Activated naive CD4-positive, alpha-beta T cell treated with anti-CD3 and anti-CD28 coated beads for 36 hours (primary cell): ENCODE data around the gene VPS39. TPM values are rescaled to one million over a fixed set of nuclear protein-coding genes. Genes with fewer than 3 reads are reported as not detected.
A peak's percentile ranks its signal among the peaks of the same experiment; 100 is the strongest.
"Not testable (repeated sequence)": the region's sequence is repeated elsewhere in the genome, so short reads cannot be mapped to it uniquely, and the experiment has no call there.

Experiments used
- CTCF ChIA-PET: fragments of 350-600 bp; sonication (Branson Sonifier 250); formaldehyde crosslinking; loops from one replicate; lab custom pipeline; 2021; ENCODE audit warnings: antibody characterized with exemption; lab: Charles Lee
- DNase-seq: peaks from one replicate; pipeline ENCODE4 v3.0.0-alpha.2; 2020
- H3K27ac Mint-ChIP-seq: one replicate; pipeline ENCODE4 v1.8.0; 2021; ENCODE audit warnings: mild to moderate bottlenecking, mixed read lengths
- H3K27me3 Mint-ChIP-seq: one replicate; pipeline ENCODE4 v1.8.0; 2021; ENCODE audit warnings: low read depth, mixed read lengths
- H3K36me3 Mint-ChIP-seq: one replicate; pipeline ENCODE4 v1.8.0; 2021; ENCODE audit warnings: low read depth, mixed read lengths
- H3K4me1 Mint-ChIP-seq: one replicate; pipeline ENCODE4 v1.8.0; 2021; ENCODE audit warnings: low read depth, mixed read lengths
- H3K4me3 Mint-ChIP-seq: one replicate; pipeline ENCODE4 v1.8.0; 2021; ENCODE audit warnings: mild to moderate bottlenecking, moderate library complexity, mixed read lengths
- H3K9me3 Mint-ChIP-seq: one replicate; pipeline ENCODE4 v1.8.0; 2021; ENCODE audit warnings: mixed read lengths
- intact Hi-C: fragments of 100-400 bp; cut with micrococcal nuclease; formaldehyde crosslinking; loops from one replicate; pipeline ENCODE4 v1.15.1; 2023
- total RNA-seq, 2 experiments: library from RNA; stranded (reverse); gene quantifications; one replicate each; pipeline ENCODE4 v1.2.3, GENCODE V29; 2021

VPS39 gene, protein sequence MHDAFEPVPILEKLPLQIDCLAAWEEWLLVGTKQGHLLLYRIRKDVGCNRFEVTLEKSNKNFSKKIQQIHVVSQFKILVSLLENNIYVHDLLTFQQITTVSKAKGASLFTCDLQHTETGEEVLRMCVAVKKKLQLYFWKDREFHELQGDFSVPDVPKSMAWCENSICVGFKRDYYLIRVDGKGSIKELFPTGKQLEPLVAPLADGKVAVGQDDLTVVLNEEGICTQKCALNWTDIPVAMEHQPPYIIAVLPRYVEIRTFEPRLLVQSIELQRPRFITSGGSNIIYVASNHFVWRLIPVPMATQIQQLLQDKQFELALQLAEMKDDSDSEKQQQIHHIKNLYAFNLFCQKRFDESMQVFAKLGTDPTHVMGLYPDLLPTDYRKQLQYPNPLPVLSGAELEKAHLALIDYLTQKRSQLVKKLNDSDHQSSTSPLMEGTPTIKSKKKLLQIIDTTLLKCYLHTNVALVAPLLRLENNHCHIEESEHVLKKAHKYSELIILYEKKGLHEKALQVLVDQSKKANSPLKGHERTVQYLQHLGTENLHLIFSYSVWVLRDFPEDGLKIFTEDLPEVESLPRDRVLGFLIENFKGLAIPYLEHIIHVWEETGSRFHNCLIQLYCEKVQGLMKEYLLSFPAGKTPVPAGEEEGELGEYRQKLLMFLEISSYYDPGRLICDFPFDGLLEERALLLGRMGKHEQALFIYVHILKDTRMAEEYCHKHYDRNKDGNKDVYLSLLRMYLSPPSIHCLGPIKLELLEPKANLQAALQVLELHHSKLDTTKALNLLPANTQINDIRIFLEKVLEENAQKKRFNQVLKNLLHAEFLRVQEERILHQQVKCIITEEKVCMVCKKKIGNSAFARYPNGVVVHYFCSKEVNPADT
- total RNA-seq, result 10 to 100 TPM; 58.9 to 60.7 TPM

DNA sequence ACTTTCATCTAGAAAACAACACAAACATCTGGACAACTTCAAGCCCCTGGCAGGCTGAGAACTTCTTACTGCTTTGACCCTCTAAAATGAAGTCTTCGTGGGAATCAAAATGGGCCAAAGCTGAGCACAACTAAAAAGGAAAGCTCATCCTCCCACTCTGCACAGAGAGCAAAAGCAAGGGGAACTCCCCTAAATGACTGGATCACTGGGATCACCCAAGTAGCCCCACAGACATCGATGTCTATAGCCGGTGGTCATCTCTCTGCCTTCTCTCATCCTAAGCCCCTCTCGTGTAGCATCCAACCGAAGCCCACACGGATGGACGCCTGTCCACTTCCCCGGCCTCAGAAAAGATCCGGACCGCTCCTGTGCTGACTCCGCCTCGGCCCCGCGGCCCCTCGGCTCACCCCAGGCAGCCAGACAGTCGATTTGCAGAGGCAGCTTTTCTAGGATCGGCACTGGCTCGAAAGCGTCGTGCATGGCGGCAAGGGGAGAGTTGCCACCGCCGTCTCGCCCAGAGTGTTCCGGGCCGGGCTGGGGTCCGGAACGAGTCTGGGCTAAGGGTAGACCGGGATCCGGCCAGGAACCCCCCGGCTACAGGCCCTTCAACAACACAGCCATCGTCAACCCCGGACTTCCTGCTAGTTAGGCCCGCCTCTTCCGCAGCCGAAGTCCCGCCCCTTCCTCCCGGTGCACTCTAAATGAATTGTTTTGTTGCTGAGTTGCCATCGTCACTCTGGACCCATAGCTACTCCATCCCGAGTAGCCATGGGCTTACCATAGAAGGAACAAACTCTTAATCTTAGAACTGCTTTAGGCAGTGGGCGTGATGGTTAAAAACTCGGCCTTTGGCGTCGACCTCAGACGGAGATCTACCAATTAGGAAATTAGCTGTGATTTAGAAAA is at the start of gene VPS39:
TSS of gene VPS39 (minus strand) at position 631 of the 906 bp plus-strand sequence. CDS start at position 480, 151 bp downstream.
- CTCF ChIA-PET, result interaction anchor here (0.6 to 0.9 kb wide), 2 partner anchors 14 to 271 kb away, joined by 3 read pairs; no protein-coding TSS in a partner anchor
- intact Hi-C loops, result loop anchor here (1.0 kb wide), 2 partner anchors 15 to 65 kb away; partner anchors contain the start of genes GANC and TMEM87A
- peak; percentile 92 for DNase-seq
- H3K9me3 Mint-ChIP-seq, result no peaks in the 10 kb centered on the region
- peaks cover 5% of the 10 kb centered on the region for H3K36me3 Mint-ChIP-seq
- peak within 1 kb of the TSS; percentile 92 for H3K27ac Mint-ChIP-seq
- H3K27me3 Mint-ChIP-seq, result no peaks in the 10 kb centered on the region
- peaks cover 33% of the 10 kb centered on the region for H3K4me1 Mint-ChIP-seq
- peak within 1 kb of the TSS; percentile 88 for H3K4me3 Mint-ChIP-seq

GRCh38 chr15:42253300-42253699 is 45.2 kb upstream of the VPS39 start:
- H3K4me3 Mint-ChIP-seq, result no peak overlapping the region
- H3K36me3 Mint-ChIP-seq, result peaks cover 45% of the 10 kb centered on the region
- DNase-seq, result no peak
- CTCF ChIA-PET, result interaction anchor here (0.6 to 1.2 kb wide), 2 partner anchors 8 to 457 kb away, joined by 3 read pairs; no protein-coding TSS in a partner anchor
- H3K4me1 Mint-ChIP-seq, result no peaks in the 10 kb centered on the region
- intact Hi-C loops, result no loop called here
- peaks cover 1% of the 10 kb centered on the region for H3K9me3 Mint-ChIP-seq
- H3K27me3 Mint-ChIP-seq, result no peaks in the 10 kb centered on the region
- H3K27ac Mint-ChIP-seq, result no peak overlapping the region

DNA sequence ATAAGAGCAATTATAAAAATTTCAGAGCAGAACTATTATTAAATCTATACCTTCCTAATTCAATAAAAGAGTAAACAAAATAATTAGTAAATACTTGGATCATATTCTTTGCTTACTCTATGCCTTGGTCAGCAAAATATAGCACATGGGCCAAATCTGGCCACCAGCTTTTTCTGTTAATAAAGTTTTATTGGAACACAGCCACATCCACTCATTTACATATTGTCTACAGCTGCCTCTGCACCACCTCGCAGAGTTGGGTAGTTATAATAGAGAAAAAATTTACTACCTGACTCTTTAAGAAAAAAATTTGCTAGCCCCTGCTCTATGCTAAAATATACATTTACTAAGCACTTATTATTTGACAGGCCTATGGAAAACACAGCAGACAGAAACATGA is 32.7 kb upstream of the VPS39 start:
- Mint-ChIP-seq H3K4me3 (no peak overlapping the region), H3K9me3 (no peaks in the 10 kb centered on the region), H3K27me3 (no peaks in the 10 kb centered on the region), H3K4me1 (peaks cover 11% of the 10 kb centered on the region), H3K27ac (no peak overlapping the region), H3K36me3 (peaks cover 25% of the 10 kb centered on the region)
- intact Hi-C loops, result no loop called here
- no peak for DNase-seq
- CTCF ChIA-PET, result no interaction called here

DNA sequence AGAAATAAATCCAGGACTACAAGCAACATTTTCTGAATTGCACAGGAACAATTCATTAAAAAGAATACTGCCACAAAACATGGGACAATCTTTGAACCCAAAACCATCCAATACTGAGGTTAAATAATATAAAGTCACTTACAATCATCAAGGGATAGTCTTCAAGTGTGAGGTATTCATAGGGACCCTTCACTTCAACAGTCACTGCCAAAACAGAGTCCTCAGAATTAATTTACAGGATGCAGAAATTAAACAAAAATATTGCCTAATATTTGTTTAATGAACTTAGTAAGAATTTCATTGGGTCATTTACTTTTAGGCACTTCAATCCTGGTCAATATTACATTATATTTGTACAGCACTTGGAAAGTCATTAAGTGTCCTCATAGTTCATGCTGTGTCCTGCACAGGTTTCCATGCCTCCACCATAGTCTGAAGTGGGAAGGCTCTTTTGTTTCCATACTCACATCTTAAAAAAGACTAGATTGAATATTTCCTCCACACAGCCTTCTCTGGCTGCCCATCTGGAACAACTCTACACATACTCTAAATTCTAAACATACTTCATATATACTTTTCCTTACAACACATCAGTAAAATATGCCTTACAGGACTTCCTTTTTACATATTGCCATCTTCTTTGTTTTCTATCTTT is 31.6 kb upstream of the VPS39 start:
- intact Hi-C loops, result no loop called here
- Mint-ChIP-seq H3K27ac (no peak overlapping the region), H3K27me3 (no peaks in the 10 kb centered on the region), H3K4me1 (peaks cover 9% of the 10 kb centered on the region), H3K9me3 (no peaks in the 10 kb centered on the region), H3K4me3 (no peak overlapping the region), H3K36me3 (peaks cover 28% of the 10 kb centered on the region)
- CTCF ChIA-PET, result no interaction called here
- DNase-seq, result no peak

DNA sequence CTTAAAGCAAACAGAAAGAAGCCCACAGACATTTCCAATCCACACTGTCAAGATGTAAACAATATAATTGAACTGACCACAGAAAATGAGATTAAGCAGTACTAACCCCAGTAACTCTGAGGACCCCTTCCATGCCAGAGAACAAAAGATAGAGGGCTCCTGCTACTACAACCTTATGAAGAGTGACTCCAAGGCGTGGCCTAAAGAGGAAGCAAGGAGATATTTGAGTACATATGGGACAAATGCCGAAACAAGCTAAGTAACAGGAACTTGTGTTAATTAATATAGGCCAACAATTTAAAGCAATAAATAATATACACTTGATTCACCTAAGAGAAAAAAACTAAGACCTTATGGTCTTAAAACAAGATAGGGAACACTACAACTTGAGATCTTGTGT is 25.0 kb upstream of the VPS39 start:
- intact Hi-C loops, result no loop called here
- CTCF ChIA-PET, result no interaction called here
- Mint-ChIP-seq H3K27me3 (no peaks in the 10 kb centered on the region), H3K4me3 (no peak overlapping the region), H3K27ac (no peak overlapping the region), H3K4me1 (peaks cover 2% of the 10 kb centered on the region), H3K9me3 (no peaks in the 10 kb centered on the region), H3K36me3 (peaks cover 19% of the 10 kb centered on the region)
- no peak for DNase-seq

DNA sequence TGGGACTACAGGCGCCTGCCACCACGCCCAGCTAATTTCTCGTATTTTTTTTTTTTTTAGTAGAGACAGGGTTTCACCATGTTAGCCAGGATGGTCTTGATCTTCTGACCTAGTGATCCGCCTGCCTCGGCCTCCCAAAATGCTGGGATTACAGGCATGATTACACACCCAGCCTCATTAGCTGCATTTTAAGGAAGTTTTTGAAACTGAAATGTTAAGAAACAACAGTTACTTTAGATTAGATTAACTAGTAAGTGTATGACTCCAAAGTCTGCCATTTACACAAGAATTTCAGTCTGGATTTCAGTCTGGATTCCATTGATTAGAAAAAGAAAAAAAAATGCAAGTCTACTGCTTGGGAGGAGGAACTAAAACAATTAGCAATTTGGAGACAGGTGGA is 24.5 kb upstream of the VPS39 start:
- CTCF ChIA-PET, result no interaction called here
- Mint-ChIP-seq H3K27ac (no peak overlapping the region), H3K9me3 (no peaks in the 10 kb centered on the region), H3K36me3 (peaks cover 18% of the 10 kb centered on the region), H3K4me1 (peaks cover 2% of the 10 kb centered on the region), H3K4me3 (no peak overlapping the region), H3K27me3 (no peaks in the 10 kb centered on the region)
- intact Hi-C loops, result no loop called here
- DNase-seq, result no peak

GRCh38 chr15:42231088-42231487 is 23.0 kb upstream of the VPS39 start:
- no peak for DNase-seq
- H3K27me3 Mint-ChIP-seq, result no peaks in the 10 kb centered on the region
- H3K4me1 Mint-ChIP-seq, result no peaks in the 10 kb centered on the region
- H3K36me3 Mint-ChIP-seq, result peaks cover 19% of the 10 kb centered on the region
- no peak overlapping the region for H3K27ac Mint-ChIP-seq
- intact Hi-C loops, result no loop called here
- H3K4me3 Mint-ChIP-seq, result no peak overlapping the region
- CTCF ChIA-PET, result no interaction called here
- H3K9me3 Mint-ChIP-seq, result no peaks in the 10 kb centered on the region

GRCh38 chr15:42228981-42229380 is 20.9 kb upstream of the VPS39 start:
- H3K4me3 Mint-ChIP-seq, H3K4me1 Mint-ChIP-seq, H3K27ac Mint-ChIP-seq, H3K9me3 Mint-ChIP-seq, DNase-seq, intact Hi-C loops, H3K27me3 Mint-ChIP-seq: not testable (repeated sequence)
- H3K36me3 Mint-ChIP-seq, result peaks cover 16% of the 10 kb centered on the region
- CTCF ChIA-PET, result interaction anchor here (0.6 to 0.7 kb wide), 3 partner anchors 10 to 36 kb away, joined by 3 to 7 read pairs (median 5); no protein-coding TSS in a partner anchor

GRCh38 chr15:42228036-42228435 is 19.9 kb upstream of the VPS39 start:
- peaks cover 15% of the 10 kb centered on the region for H3K36me3 Mint-ChIP-seq

GRCh38 chr15:42226648-42227047 is 18.5 kb upstream of the VPS39 start:
- DNase-seq, result no peak
- Mint-ChIP-seq H3K27me3 (no peaks in the 10 kb centered on the region), H3K4me3 (no peak overlapping the region), H3K4me1 (no peaks in the 10 kb centered on the region), H3K36me3 (peaks cover 11% of the 10 kb centered on the region), H3K27ac (no peak overlapping the region), H3K9me3 (no peaks in the 10 kb centered on the region)
- CTCF ChIA-PET, result interaction anchor here (0.7 kb wide), 1 partner anchor 297 kb away, joined by 3 read pairs; no protein-coding TSS in a partner anchor
- intact Hi-C loops, result no loop called here

More at GRCh38 chr15:42228036-42228435, 19.9 kb upstream of the VPS39 start:
- CTCF ChIA-PET, result interaction anchor here (0.6 to 0.7 kb wide), 2 partner anchors 9 to 14 kb away, joined by 5 to 7 read pairs; no protein-coding TSS in a partner anchor
- H3K4me3 Mint-ChIP-seq, result no peak overlapping the region
- H3K27me3 Mint-ChIP-seq, result no peaks in the 10 kb centered on the region
- H3K27ac Mint-ChIP-seq, result no peak overlapping the region
- intact Hi-C loops, result no loop called here
- no peak for DNase-seq
- H3K9me3 Mint-ChIP-seq, result no peaks in the 10 kb centered on the region
- no peaks in the 10 kb centered on the region for H3K4me1 Mint-ChIP-seq

DNA sequence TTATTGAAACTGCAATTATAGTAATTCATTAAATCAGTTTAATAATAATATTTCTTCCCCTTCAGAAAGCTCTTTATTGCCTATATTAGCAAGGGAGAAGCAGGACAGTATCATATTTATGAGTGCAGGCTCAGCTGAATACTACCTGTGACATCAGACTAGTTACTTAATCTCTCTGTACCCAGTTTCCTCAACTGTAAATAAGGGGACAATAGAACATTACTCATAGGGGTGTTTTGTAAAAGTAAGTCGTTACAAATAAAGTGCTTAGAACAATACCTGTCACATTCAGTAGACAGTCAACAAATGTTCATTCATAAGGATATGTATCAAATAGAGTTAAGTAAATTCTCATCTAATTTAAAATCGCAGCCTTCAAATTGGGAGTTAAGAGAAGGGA is 12.1 kb upstream of the VPS39 start:
- Mint-ChIP-seq H3K27ac (peak overlapping the region; percentile 15), H3K9me3 (no peaks in the 10 kb centered on the region), H3K4me1 (peaks cover 15% of the 10 kb centered on the region), H3K4me3 (no peak overlapping the region), H3K27me3 (no peaks in the 10 kb centered on the region), H3K36me3 (peaks cover 19% of the 10 kb centered on the region)
- intact Hi-C loops, result no loop called here
- CTCF ChIA-PET, result no interaction called here
- no peak for DNase-seq
